HG03135 (cell line): ENCODE data around the gene C11orf52.

Source experiments
- ATAC-seq: cut with Tn5 transposase; IDR thresholded peaks from one replicate; pipeline ENCODE4 v1.9.1; 2021; ENCODE audit warnings: mild to moderate bottlenecking, moderate library complexity; ENCODE audit not compliant: unreplicated experiment

C11orf52 gene

DNA sequence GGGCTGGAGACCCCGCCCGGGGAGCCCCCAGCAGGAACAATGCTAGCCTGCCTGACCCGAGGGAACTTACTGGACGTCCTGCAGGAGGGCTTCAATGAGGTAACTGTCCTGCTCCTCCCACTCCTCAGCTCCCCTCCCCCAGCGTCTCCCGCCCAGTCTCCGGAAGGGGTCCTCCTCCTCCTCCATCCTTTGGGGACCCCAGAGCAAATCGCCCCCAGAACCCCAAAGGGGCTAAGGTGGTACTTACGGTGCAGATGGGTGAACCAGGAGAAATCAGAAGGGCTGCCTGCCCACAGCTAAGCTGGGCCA, 18.7 kb downstream of the C11orf52 start:
- no peak for ATAC-seq

DNA sequence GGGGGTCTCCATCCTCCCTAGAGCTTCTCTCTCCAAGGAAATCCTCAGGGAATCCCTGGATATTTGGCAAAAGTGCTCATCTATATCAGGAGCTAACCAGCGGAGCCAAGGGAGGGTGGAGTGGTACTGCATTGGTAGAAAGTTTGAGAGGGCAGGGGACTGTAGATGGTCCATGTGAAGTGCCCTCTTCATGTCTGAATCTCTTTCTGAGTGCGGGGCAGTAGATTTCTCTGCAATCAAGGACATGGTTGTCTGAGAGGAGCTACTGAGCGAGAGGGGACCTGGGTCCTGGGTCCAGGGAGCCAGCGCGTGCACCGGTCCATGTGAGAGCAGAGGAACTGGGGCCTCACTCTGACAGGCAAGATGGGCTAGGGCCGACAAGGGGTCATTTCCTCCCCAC, 19.1 kb downstream of the C11orf52 start:
- ATAC-seq = no peak

DNA sequence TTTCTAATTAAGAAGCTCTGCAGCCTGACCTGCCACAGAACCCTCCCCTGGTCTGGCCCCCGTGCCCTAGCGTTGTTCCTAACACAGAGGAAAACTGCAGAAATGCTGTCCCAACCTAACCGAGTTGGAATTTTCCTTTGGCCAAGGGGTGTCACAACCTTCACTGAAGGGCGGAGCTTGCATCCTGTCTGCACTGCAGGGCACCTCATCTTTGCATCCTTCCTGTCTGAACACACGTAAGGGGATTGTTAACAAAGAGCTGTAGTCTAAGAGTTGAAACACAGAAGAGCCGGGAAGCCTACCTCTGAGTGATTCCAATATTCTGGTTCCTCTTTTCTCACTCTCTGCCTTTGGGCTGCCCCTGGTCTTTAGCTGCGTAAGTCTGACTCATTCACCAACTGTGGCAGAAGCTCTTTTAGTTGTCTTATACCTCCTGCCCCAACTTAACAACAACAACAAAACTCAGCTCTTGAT, 20.0 kb downstream of the C11orf52 start:
- peak; percentile 76 for ATAC-seq

DNA sequence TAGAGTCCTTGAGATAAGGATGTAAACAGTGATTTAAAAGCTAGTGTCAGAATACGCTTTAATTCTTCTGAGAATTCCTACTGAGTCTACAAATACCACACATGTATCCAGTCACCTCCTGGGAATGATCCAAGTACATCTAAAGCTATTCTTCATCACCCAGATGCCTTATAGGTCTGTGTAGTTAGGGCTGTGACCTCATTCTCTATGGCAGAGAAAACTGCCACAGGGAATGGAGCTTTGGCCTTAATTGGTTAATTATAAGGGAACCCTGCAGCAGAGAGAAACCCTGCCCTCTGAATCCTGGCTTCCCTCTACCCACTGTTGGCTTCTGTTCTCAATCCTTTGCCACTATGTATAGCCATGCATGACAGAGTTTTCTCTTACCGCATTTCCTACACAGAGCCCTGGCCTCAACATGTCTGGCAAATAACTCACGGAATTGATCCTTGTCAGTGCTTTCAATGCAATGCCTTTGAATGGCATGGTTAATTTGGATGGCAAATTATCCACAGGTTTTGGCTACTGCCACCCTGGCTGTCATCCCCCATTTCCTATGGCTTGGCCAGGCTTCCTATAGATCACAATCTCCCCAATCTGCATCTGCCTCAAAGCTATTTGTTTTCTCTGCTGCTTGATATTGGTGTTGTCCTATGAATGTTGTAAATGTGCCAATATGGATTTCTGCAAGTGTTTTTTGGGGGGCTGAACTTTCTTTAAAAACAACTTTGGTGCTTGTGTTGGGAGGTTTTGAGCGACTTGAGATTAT, 21.3 kb downstream of the C11orf52 start:
- no peak for ATAC-seq

DNA sequence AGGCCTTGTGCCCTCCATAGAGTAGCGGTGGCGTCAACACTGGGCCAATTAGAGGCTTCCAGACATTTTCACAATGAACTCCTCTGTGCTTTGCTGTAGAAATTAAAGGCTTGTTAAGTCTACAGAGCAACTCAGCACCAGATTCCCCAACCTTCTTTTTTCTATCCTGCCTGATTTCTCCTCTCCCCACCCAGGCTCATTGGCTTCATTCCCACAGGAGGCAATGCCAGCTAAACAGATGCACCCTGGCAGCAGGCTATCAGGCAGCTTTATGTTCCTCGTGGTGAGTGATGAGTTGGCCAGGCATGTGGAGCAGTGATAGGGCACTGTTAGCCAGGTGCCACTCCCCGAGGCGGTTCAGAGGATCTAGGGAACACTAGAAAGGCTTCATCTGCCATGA, 23.2 kb downstream of the C11orf52 start:
- ATAC-seq = no peak

DNA sequence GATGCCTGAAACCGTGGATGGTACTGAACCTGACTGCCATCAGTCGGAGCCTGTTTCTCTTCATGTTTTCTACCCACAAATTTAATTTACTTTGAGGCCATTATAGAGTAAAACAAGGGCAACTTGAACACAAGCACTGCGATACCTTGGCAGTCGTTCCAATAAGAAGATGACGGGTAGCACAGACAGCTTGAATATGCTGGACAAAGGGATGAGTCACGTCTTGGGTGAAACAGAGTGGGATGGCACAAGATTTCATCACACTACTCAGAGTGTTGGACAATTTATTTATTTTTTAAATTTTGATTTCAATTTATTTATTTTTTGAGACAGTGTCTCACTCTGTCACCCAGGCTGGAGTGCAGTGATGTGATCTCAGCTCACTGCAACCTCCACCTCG, 24.1 kb downstream of the C11orf52 start:
- no peak for ATAC-seq

DNA sequence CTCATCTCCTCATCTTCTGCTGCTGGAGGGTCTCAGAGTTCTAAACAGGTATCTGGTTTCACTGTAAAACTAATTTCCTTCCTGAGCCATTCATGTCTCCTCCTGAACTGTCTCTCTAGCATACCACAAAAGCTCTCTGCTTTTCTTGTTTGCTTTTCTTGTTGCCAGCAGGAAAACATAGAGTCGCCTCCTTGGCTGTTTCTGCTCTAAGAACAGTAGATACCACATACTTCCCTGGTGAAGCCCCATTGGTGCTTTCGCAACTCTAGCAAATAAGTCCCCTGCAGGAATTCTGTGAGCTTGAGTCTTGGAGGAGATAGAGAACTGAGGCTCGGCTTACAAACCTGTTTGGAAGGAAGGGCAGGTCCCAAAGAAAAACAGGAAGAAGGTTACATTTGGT, 25.4 kb downstream of the C11orf52 start:
- ATAC-seq = no peak

DNA sequence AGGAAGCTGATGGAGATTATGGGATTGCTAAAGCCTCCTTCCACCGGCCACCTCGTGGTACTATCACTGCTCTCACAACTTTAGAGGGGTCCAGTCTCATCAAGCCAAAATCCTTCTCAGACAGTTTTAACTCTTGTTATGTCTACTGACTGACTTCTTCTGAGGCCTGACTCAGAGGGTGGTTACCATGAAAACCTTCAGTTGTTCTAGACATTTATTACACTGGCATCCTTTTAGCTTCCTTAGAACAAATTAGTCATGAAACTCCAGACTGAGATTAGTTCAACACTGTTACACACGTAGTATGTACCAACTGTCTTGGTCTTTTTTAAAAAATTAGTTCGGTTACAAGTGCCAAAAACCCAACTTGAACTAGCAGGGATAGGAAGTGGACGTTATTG, 25.9 kb downstream of the C11orf52 start:
- no peak for ATAC-seq

DNA sequence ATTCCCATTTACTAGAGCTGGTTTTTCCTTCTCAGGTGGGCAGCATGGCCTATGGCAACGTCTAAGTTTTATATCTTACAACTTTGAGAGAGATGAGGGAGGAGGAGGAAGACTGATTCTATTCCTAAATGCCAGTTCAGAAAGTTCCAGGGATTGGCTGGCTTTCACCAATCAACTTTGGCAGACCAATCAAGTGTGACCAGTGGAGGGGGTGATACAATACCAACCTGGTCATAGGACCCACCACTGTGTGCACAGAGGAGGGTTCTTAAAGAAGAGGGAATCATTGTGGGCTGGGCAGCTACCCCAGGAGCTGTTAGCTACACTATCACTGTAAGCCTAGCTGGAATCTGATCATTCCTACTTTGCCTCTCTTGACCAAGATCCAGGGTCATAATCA, 26.5 kb downstream of the C11orf52 start:
- no peak for ATAC-seq

DNA sequence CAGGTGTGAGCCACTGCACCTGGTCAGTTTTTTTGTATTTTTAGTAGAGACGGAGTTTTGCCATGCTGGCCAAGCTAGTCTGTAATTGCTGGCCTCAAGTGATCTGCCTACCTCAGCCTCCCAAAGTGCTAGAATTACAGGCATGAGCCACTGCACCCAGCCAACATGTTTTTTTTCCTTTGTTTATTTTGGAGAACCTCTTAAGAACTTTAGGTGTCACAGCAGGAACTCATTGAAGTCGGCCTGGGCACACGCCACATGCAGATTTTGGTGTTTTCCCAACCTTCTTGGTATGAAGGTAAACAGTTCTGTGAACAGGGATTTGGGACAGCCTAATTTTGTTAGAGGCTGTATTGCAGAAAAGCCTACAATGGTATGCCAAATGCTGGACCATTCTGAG, 27.8 kb downstream of the C11orf52 start:
- ATAC-seq = no peak

DNA sequence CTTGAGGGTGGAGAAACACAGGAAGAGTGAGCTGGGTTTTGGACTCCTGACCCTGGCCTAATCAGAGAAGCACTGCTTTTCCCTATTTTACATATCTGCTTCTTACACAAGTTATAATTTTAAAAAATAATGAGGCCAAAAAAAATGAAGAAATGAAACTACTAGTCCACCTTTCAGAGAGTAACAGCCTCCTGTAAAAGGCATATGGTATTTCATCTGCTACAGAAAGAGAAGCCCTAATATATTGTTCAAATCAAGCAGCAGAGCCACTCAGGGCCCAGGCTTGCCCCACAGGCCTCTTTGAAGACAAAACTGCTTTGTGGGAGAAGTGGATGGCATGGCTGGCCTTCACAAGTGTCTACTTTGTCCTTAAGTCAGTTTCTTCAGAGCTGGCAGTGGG, 28.4 kb downstream of the C11orf52 start:
- no peak for ATAC-seq

DNA sequence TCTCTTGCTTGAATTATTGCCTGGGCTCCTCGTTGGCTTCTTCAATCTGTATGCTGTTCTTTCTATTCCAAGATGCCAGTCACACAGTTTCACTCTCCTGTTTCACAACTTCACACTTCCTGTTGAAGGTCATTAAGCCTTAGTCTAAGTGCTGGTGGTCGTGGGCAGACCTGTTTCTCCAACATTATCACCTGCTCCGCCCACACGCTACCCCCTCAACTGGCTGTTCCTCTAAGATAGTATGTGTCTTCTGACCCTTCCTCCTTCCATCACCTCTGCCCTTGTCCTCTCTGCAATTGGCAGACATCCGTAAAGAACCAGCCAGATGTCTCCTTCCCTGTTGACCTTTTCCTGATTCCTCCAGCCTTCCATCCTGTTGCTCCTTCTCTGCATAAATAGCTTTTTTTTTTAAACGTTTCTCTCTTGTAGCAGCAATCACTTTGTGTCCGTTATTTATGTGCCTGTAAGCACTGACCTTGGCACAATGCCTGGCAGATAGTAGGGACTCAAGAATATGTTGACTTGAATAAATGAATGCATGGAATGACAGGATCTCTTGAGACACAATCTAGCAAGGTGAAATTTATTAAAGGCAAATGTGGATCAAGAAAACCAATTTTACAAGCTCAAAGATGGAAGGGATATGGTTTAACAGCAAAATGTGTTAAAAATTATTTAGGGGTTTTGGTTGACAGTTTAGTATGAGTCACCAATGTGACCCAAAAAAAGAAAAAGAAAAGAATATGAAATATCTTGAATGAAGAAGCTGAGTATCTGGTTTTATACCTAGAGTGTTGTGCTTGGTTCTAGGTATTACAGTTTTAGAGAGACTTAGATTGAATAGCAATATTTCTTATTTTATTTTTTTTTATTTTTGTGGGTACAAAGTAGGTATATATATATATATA, 31.1 kb downstream of the C11orf52 start:
- ATAC-seq = no peak

DNA sequence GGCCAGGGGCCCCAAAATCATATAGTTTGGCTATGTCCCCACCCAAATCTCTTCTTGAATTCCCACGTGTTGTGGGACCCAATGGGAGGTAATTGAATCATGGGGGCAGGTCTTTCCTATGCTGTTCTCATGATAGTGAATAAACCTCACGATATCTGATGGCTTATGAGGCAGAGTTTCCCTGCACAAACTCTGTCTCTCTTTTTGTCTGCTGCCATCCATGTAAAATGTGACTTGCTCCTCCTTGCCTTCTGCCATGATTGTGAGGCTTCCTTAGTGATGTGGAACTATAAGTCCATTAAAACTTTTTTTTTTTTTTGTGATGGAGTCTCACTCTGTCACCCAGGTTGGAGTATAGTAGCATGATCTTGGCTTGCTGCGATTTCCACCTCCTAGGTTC, 32.9 kb downstream of the C11orf52 start:
- no peak for ATAC-seq

DNA sequence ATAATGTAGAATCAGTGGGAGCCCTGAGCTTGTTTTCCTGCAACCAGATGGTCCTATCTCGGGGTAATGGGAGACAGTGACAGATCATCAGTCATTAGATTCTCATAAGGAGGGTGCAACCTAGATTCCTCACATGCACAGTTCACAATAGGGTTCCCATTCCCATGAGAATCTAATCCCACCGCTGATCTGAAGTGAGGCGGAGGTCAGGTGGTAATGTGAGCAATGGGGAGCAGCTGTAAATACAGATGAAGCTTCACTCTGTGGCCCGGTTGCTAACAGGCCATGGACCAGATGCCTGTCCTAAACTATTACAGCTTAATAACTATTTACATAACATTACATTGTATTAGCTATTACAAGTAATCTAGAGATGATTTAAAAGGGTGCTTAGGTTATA, 35.4 kb downstream of the C11orf52 start:
- ATAC-seq = no peak

DNA sequence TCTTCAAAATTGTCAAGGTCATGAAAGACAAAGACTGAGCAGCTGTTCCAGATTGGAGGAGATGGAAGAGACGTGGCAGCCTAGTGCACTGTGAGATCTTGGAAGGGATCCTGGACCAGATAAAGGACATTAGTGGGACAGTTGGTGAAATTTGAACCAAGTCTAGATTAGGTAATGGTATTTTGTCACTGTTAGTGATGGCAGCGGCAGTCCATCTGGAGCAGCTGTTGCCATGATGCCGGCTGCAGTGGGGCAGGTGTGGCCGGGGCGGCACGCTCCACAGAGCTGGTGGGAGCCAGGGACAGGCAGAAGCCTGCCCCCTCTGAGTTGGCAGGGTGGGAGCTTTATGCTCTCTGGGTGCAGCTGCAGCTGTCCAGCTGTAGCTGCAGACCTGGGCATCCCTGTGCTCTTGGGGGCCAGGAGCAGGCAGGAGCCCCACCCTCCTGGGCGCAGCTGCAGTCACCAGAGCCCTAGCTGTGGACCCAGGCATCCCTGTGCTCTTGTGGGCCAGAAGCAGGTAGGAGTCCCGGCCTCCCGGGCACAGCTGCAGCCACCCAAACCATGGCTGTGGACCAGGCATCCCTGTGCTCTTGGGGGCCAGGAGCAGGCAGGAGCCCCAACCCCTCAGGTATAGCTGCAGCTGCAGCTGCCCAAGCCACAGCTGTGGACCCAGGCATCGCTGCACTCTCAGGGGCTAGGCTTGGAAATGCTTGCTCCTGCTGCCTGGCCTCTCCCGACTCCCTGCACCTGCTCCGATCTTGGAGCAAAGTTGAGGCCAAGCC, 39.1 kb downstream of the C11orf52 start:
- no peak for ATAC-seq

DNA sequence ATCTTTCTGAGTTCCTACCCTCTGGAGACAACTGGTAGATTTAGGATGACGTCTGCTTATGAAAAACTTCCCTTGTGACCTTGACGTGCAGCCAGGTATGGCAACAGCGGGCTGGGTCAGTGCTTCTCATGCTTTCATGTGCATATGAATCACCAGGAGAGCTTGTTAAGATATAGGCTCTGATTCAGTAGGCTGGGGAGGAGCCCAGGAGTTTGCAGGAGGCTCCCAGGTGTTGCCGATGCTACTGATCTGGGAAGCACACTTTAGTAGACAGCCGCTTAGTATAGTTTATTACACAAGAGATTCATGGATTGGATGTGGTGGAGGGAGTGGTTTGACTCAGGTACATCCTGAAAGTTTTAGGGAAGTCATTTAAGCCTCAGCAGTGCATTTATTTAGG, 42.2 kb downstream of the C11orf52 start:
- ATAC-seq = no peak

DNA sequence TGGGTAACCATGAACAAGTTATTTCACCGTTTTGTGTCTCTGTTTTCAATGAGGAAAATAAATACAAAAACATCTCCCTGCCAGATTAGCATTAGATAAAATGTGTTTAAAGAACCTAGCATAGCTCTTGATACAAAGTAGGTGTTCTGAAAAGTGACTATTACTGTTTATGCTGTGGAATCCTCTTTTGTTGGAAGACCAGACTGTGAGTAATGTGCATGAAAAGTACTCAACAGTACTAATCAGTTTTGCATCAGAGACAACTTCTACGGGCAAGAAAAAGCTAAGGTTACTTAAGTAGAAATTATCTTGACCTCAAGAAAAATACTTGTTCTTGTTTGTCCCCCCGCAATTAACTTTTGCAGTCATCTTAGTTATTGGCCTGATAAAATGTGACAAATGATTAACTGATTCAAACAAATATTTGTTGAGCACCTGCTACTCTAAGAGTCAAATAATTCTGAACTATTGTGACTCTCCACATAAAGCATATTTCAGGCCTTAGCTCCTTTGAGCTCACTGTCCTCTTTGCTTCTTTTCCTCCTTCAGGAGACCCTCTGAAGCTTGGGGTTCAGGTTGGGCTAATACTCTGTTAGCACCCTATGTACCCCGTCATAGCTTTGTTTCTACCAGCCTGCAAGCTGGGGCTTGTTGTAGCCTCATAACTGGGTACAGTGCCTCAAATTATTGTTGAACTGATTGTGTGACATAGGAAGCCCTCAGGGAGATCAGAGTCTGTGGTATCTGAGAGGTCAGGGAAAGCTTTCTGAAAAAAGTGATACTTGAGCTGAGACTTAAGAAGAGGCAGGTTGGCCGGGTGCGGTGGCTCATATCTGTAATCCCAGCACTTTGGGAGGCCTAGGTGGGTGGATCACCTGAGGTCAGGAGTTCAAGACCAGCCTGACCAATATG, 42.9 kb downstream of the C11orf52 start:
- ATAC-seq = no peak

DNA sequence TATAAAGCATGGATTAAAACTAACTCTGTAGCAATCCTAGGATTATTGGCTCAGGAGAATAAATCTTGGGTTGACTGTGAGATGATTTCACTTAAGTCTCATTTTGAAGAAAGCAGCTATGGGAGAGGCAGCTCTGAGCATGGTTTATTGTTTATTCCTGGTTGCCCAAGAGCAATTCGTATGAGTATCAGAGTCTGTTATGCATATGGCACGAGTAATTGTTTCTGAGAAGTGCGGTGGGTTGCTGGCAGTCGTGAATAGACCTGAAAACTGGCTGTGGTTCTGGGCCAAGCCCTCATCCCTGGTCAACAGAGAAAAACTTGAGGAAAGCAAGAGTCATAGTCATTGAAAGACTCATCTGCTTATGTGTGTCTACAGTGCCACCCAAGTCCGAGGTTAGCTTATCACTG, 45.2 kb downstream of the C11orf52 start:
- ATAC-seq = no peak

DNA sequence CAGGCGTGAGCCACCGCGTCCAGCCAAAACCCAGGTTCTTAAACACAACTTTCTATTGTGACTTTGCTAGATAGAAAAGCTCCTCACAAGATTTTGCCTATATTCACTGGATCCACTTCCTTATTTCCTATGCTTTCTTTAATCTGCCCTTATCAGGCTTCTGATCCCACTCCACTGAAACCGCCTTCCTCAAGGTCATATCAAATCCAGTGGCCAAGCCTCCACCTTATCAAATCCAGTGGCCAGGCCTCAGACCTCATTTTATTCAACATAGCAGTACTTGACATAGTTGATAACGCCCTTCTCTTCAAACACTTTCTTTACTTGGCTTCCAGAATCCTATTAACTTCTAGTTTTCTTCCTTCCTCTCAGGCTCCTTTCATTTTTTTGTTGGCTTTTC, 48.0 kb downstream of the C11orf52 start:
- no peak for ATAC-seq

DNA sequence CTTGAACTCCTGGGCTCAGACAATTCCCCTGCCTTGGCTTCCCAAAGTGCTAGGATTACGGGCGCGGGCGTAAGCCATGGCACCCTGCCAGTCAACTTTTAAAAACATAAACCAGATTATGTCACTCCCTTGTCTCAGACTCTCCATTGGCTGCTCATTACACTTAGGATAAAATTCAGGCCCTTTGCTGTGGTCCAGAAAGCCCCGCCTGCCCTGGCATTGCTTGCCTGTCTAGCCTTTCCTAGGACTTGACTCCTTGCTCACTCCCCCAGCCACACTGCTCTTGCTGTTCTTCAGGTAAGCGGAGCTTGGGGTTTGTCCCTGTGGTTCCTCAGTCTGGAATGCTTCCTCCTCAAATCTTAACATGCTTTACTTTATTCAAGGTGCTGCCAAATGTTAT, 48.9 kb downstream of the C11orf52 start:
- ATAC-seq = no peak
